Epithelial cell of esophagus (primary cell): ENCODE results near the gene FCHSD2.
"Not testable (repeated sequence)": the region's sequence is repeated elsewhere in the genome, so short reads cannot be mapped to it uniquely, and the experiment has no call there.

Source experiments
- DNase-seq: peaks from one replicate; pipeline ENCODE4 v3.0.0; 2010; ENCODE audit warnings: low read depth
- H3K4me3 ChIP-seq: 2 replicates; pipeline ENCODE4 v1.5.1; 2011; ENCODE audit warnings: mild to moderate bottlenecking, low read length, control low read depth
- CTCF ChIP-seq: IDR thresholded peaks from 2 replicates; pipeline ENCODE4 v1.5.1; 2011; ENCODE audit warnings: low read depth, mild to moderate bottlenecking, low read length, control low read depth, inconsistent platforms; ENCODE audit not compliant: insufficient read depth; ENCODE audit errors: missing control alignments

FCHSD2 gene

GRCh38 chr11:73040046-73040445, 102.1 kb downstream of the FCHSD2 start:
- H3K4me3 ChIP-seq = no peak overlapping the region
- no peak for DNase-seq
- no peak for TF ChIP-seq CTCF

- H3K4me3 ChIP-seq = no peak overlapping the region
- TF ChIP-seq CTCF = no peak
- no peak for DNase-seq
These were observed 107.3 kb downstream of the FCHSD2 start for GRCh38 chr11:73034777-73035176.

- DNase-seq = no peak
- H3K4me3 ChIP-seq = no peak overlapping the region
- no peak for TF ChIP-seq CTCF
These were observed 107.8 kb downstream of the FCHSD2 start for GRCh38 chr11:73034331-73034730.

GRCh38 chr11:73030130-73030529, 112.0 kb downstream of the FCHSD2 start:
- no peak for TF ChIP-seq CTCF
- no peak overlapping the region for H3K4me3 ChIP-seq

GRCh38 chr11:73029403-73029802, 112.7 kb downstream of the FCHSD2 start:
- TF ChIP-seq CTCF = no peak
- DNase-seq = no peak
- no peak overlapping the region for H3K4me3 ChIP-seq

More at GRCh38 chr11:73030130-73030529, 112.0 kb downstream of the FCHSD2 start:
- no peak for DNase-seq

- no peak for TF ChIP-seq CTCF
- no peak overlapping the region for H3K4me3 ChIP-seq
- no peak for DNase-seq
These were observed 113.5 kb downstream of the FCHSD2 start for GRCh38 chr11:73028611-73029010.

GRCh38 chr11:73027840-73028239, 114.3 kb downstream of the FCHSD2 start:
- not testable (repeated sequence) for H3K4me3 ChIP-seq, DNase-seq

GRCh38 chr11:73024639-73025038, 117.5 kb downstream of the FCHSD2 start:
- no peak overlapping the region for H3K4me3 ChIP-seq
- no peak for DNase-seq
- TF ChIP-seq CTCF = no peak
